H9 (cell line): ENCODE data around the gene GHR. TPM values are rescaled to one million over a fixed set of nuclear protein-coding genes. Genes with fewer than 3 reads are reported as not detected.

Experiments used
- DNase-seq: peaks from one replicate; pipeline ENCODE4 v3.0.0-alpha.2; 2017
- H2AFZ ChIP-seq: one replicate; pipeline ENCODE4 v1.6.1; 2013; ENCODE audit warnings: mild to moderate bottlenecking, low read length, control low read depth, moderate library complexity
- H2AK5ac ChIP-seq: 2 replicates; pipeline ENCODE4 v1.6.1; 2013; ENCODE audit warnings: low read length, control low read depth, mixed read lengths; ENCODE audit not compliant: insufficient read length
- H2BK120ac ChIP-seq: one replicate; pipeline ENCODE4 v1.6.1; 2013; ENCODE audit warnings: low read depth, mild to moderate bottlenecking, low read length, control low read depth, inconsistent platforms; ENCODE audit not compliant: poor library complexity, severe bottlenecking
- H2BK12ac ChIP-seq: 2 replicates; pipeline ENCODE4 v1.6.1; 2013; ENCODE audit warnings: low read length, control low read depth, mixed read lengths, low read depth; ENCODE audit not compliant: insufficient read length
- H2BK15ac ChIP-seq: 2 replicates; pipeline ENCODE4 v1.6.1; 2013; ENCODE audit warnings: low read depth, low read length, control low read depth
- H2BK20ac ChIP-seq: one replicate; pipeline ENCODE4 v1.6.1; 2013; ENCODE audit warnings: low read depth, mild to moderate bottlenecking, low read length, control low read depth, inconsistent platforms; ENCODE audit not compliant: poor library complexity, severe bottlenecking
- H2BK5ac ChIP-seq: 2 replicates; pipeline ENCODE4 v1.6.1; 2013; ENCODE audit warnings: low read length, control low read depth, mixed read lengths; ENCODE audit not compliant: insufficient read length
- H3K14ac ChIP-seq: 2 replicates; pipeline ENCODE4 v1.6.1; 2013; ENCODE audit warnings: low read length, control low read depth; ENCODE audit not compliant: insufficient read depth
- H3K18ac ChIP-seq: 2 replicates; pipeline ENCODE4 v1.6.1; 2013; ENCODE audit warnings: low read depth, mild to moderate bottlenecking, mixed read lengths, low read length, control low read depth; ENCODE audit not compliant: insufficient read length
- H3K23ac ChIP-seq: 2 replicates; pipeline ENCODE4 v1.6.1; 2013; ENCODE audit warnings: low read length, control low read depth, mixed read lengths, low read depth; ENCODE audit not compliant: insufficient read length
- H3K23me2 ChIP-seq: 2 replicates; pipeline ENCODE4 v1.6.1; 2013; ENCODE audit warnings: low read depth, mild to moderate bottlenecking, mixed read lengths, low read length, control low read depth; ENCODE audit not compliant: insufficient read length, poor library complexity, severe bottlenecking
- H3K27ac ChIP-seq: 2 replicates; pipeline ENCODE4 v1.5.1; 2013; ENCODE audit warnings: low read length, control low read depth, mixed read lengths, low read depth; ENCODE audit not compliant: insufficient read length
- H3K27me3 ChIP-seq: 2 replicates; pipeline ENCODE4 v1.6.1; 2013; ENCODE audit warnings: low read length, control low read depth, inconsistent platforms; ENCODE audit not compliant: insufficient read depth
- H3K4ac ChIP-seq: 2 replicates; pipeline ENCODE4 v1.6.1; 2013; ENCODE audit warnings: low read depth, mild to moderate bottlenecking, control low read depth, inconsistent platforms, low read length, moderate library complexity
- H3K4me1 ChIP-seq: 2 replicates; pipeline ENCODE4 v1.6.1; 2013; ENCODE audit warnings: low read length, control low read depth, inconsistent platforms; ENCODE audit not compliant: insufficient read depth
- H3K4me2 ChIP-seq: 2 replicates; pipeline ENCODE4 v1.6.1; 2013; ENCODE audit warnings: low read length, control low read depth, mixed read lengths; ENCODE audit not compliant: insufficient read length, insufficient read depth
- H3K56ac ChIP-seq: 2 replicates; pipeline ENCODE4 v1.6.1; 2013; ENCODE audit warnings: low read depth, mild to moderate bottlenecking, mixed read lengths, low read length, control low read depth; ENCODE audit not compliant: insufficient read length
- H3K79me1 ChIP-seq: 2 replicates; pipeline ENCODE4 v1.6.1; 2013; ENCODE audit warnings: low read depth, mild to moderate bottlenecking, moderate library complexity, low read length, control low read depth, inconsistent platforms; ENCODE audit not compliant: insufficient read depth, poor library complexity, severe bottlenecking
- H3K79me2 ChIP-seq: 2 replicates; pipeline ENCODE4 v1.6.1; 2013; ENCODE audit warnings: low read length, control low read depth, inconsistent platforms; ENCODE audit not compliant: insufficient read depth
- H3K9ac ChIP-seq: 2 replicates; pipeline ENCODE4 v1.6.1; 2013; ENCODE audit warnings: low read length, control low read depth, mixed read lengths; ENCODE audit not compliant: insufficient read length; ENCODE audit errors: extremely low read depth
- H3K9me3 ChIP-seq: one replicate; pipeline ENCODE4 v1.6.1; 2013; ENCODE audit warnings: low read depth, low read length, inconsistent platforms; ENCODE audit not compliant: control insufficient read depth
- H3T11ph ChIP-seq: one replicate; pipeline ENCODE4 v1.6.1; 2013; ENCODE audit warnings: mild to moderate bottlenecking, low read length, control low read depth, inconsistent platforms
- H4K20me1 ChIP-seq: one replicate; pipeline ENCODE4 v1.6.1; 2013; ENCODE audit not compliant: control insufficient read depth, insufficient read length, insufficient read depth
- H4K5ac ChIP-seq: 2 replicates; pipeline ENCODE4 v1.6.1; 2013; ENCODE audit warnings: low read depth, mild to moderate bottlenecking, mixed read lengths, low read length, control low read depth; ENCODE audit not compliant: insufficient read length
- H4K8ac ChIP-seq: replicated peaks from 2 replicates; pipeline ENCODE4 v1.6.1; 2013; ENCODE audit warnings: low read length, control low read depth, mixed read lengths, low read depth; ENCODE audit not compliant: insufficient read length
- H4K91ac ChIP-seq: 2 replicates; pipeline ENCODE4 v1.6.1; 2013; ENCODE audit warnings: low read depth, mild to moderate bottlenecking, moderate library complexity, mixed read lengths, low read length, control low read depth; ENCODE audit not compliant: insufficient read length
- H3K27ac Mint-ChIP-seq, 3 experiments: 2 replicates in 2 of 3; 3 replicates in 1 of 3; pipeline ENCODE4 v1.8.0; 2020 to 2021; ENCODE audit warnings: mixed read lengths in 3 of 3, mild to moderate bottlenecking in 1 of 3, moderate library complexity in 1 of 3
- H3K27me3 Mint-ChIP-seq: 2 replicates; pipeline ENCODE4 v1.8.0; 2021; ENCODE audit warnings: low read depth, mild to moderate bottlenecking, moderate library complexity, mixed read lengths
- H3K36me3 Mint-ChIP-seq, 3 experiments: 2 replicates in 2 of 3; 3 replicates in 1 of 3; pipeline ENCODE4 v1.8.0; 2020 to 2021; ENCODE audit warnings: low read depth in 3 of 3, mixed read lengths in 3 of 3; ENCODE audit not compliant: insufficient read depth in 1 of 3
- H3K4me1 Mint-ChIP-seq, 2 experiments: 2 replicates each; pipeline ENCODE4 v1.8.0; 2020; ENCODE audit warnings: mixed read lengths in 2 of 2
- H3K4me3 Mint-ChIP-seq, 2 experiments: 2 replicates in 1 of 2; 3 replicates in 1 of 2; pipeline ENCODE4 v1.8.0; 2020 to 2021; ENCODE audit warnings: mild to moderate bottlenecking in 2 of 2, mixed read lengths in 2 of 2, moderate library complexity in 1 of 2
- H3K9me3 Mint-ChIP-seq, 2 experiments: 2 replicates in 1 of 2; 3 replicates in 1 of 2; pipeline ENCODE4 v1.8.0; 2020; ENCODE audit warnings: mild to moderate bottlenecking in 2 of 2, mixed read lengths in 2 of 2, moderate library complexity in 1 of 2
- CTCF ChIP-seq: fragments of 200-600 bp; sonication (generic); conservative IDR thresholded peaks from 3 replicates; pipeline ENCODE4 v1.8.0; 2021; ENCODE audit warnings: antibody characterized with exemption, mild to moderate bottlenecking
- WGBS: extraction: QIAGEN DNeasy Blood & Tissue Kit; methylation state at CpG from one replicate; pipeline ENCODE4 v1.1.7; 2013; ENCODE audit warnings: missing lambda C conversion rate, low lambda C conversion rate, mixed read lengths; ENCODE audit not compliant: insufficient read length; ENCODE audit errors: extremely low coverage; 5-methylcytosine and 5-hydroxymethylcytosine counted together
- total RNA-seq: library from RNA; stranded (reverse); gene quantifications from 2 replicates; pipeline ENCODE4 v1.2.1, GENCODE V29; 2021

Gene GHR
- total RNA-seq, 1 experiment from 2014 or later = 0.20 TPM

- no CpG with 5 or more reads among the region's 3 CpGs for WGBS
- no peak overlapping the region for H2AK5ac ChIP-seq
- no peaks in the 10 kb centered on the region for H3K79me1 ChIP-seq
Measured at GRCh38 chr5:42638972-42639371, 215.7 kb downstream of the GHR start.

More at GRCh38 chr5:42638972-42639371, 215.7 kb downstream of the GHR start:
- Histone ChIP-seq H4K91ac (no peak overlapping the region), H2BK120ac (no peak overlapping the region), H2BK15ac (no peak overlapping the region), H3K23me2 (no peaks in the 10 kb centered on the region), H3T11ph (no peak overlapping the region), H4K5ac (no peak overlapping the region), H3K18ac (no peak overlapping the region), H3K9me3 (no peaks in the 10 kb centered on the region), H4K20me1 (no peaks in the 10 kb centered on the region), H2AFZ (no peak overlapping the region), H3K27me3 (no peaks in the 10 kb centered on the region), H3K56ac (no peak overlapping the region), H3K4me1 (no peaks in the 10 kb centered on the region), H3K14ac (no peak overlapping the region), H3K4ac (no peak overlapping the region), H3K4me2 (no peak overlapping the region), H3K9ac (no peak overlapping the region), H4K8ac (no peak overlapping the region), H3K79me2 (no peaks in the 10 kb centered on the region), H2BK5ac (no peak overlapping the region), H3K23ac (no peak overlapping the region), H2BK12ac (no peak overlapping the region), H2BK20ac (no peak overlapping the region), H3K27ac (no peak overlapping the region)
- H3K4me1 Mint-ChIP-seq = no peaks in the 10 kb centered on the region
- H3K36me3 Mint-ChIP-seq = no peaks in the 10 kb centered on the region
- H3K27me3 Mint-ChIP-seq = no peaks in the 10 kb centered on the region; the same call in 1 of the 2 replicates
- no peaks in the 10 kb centered on the region for H3K9me3 Mint-ChIP-seq
- DNase-seq = no peak
- H3K27ac Mint-ChIP-seq = no peak overlapping the region
- no peak overlapping the region for H3K4me3 Mint-ChIP-seq
- no peak for TF ChIP-seq CTCF
